NT2/D1 (cell line): Measurements from ENCODE around the gene SPATA32.

ENCODE experiments used
- SUZ12 ChIP-seq: IDR thresholded peaks from 2 replicates; pipeline ENCODE4 v1.6.1; 2011; ENCODE audit not compliant: insufficient read length, insufficient read depth; ENCODE audit errors: extremely low read depth
- YY1 ChIP-seq: IDR thresholded peaks from 2 replicates; pipeline ENCODE4 v1.6.1; 2011; ENCODE audit not compliant: insufficient read length, insufficient read depth

- TF ChIP-seq YY1 (no peak), SUZ12 (no peak)
Measured at GRCh38 chr17:45232514-45233422, 29.1 kb downstream of the SPATA32 start.
